GM19025 (cell line): ENCODE data around the gene C6orf136.
"Not testable (repeated sequence)": the region's sequence is repeated elsewhere in the genome, so short reads cannot be mapped to it uniquely, and the experiment has no call there.

ENCODE experiments used
- ATAC-seq: cut with Tn5 transposase; IDR thresholded peaks from one replicate; pipeline ENCODE4 v1.9.1; 2021; ENCODE audit warnings: mild to moderate bottlenecking, low read depth, moderate library complexity; ENCODE audit not compliant: unreplicated experiment

Gene C6orf136, protein sequence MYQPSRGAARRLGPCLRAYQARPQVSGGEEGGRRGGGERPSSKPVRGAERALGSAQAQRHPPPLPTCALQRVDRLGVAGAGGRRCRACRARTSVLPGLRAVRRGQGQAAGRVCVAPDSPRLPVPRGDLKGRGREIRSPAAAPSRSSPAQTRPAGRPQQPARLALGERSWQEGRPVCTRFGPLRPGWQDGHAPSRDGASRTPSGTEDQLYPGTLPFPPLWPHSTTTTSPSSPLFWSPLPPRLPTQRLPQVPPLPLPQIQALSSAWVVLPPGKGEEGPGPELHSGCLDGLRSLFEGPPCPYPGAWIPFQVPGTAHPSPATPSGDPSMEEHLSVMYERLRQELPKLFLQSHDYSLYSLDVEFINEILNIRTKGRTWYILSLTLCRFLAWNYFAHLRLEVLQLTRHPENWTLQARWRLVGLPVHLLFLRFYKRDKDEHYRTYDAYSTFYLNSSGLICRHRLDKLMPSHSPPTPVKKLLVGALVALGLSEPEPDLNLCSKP

DNA sequence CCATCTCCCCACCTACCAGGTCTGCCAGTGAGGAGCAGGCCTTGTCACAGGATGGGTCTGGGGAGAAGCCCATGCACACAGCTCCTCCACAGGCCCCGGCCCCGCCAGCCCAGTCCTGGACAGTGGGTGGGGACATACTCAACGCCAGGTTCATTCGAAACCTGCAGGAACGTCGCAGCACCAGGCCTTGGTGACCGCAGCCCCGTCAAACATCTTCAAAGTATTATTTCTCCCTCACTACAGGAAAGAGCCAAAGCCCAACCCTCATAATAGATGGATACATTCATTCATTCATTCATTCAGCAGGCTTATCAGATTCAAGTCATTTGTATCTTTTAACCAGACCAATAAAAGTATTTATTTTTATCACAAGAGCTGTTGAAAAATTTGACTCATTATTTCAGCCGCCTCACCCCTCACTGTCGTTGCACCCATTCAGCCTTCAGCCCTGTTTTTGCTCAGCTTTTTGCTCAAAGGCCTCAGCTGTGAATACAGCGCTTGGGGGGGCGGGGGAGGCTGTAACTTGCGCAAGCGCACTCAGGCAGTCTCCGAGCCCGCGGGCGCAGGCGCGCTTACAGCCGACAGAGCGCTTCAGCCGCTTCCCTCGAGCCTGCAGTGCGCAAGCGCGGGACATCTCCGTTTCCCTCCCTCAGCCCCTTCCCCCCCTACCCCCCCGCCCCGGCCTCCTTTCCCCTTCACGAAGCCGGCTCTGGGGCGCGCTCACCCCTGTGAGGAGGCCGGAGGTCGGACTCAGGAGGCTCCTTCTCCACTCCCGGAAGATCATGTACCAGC is at the start of gene C6orf136:
TSS of gene C6orf136 (plus strand) at position 684 of the 792 bp plus-strand sequence. CDS start at position 783, 99 bp downstream.
- peak; percentile 53 for ATAC-seq

DNA sequence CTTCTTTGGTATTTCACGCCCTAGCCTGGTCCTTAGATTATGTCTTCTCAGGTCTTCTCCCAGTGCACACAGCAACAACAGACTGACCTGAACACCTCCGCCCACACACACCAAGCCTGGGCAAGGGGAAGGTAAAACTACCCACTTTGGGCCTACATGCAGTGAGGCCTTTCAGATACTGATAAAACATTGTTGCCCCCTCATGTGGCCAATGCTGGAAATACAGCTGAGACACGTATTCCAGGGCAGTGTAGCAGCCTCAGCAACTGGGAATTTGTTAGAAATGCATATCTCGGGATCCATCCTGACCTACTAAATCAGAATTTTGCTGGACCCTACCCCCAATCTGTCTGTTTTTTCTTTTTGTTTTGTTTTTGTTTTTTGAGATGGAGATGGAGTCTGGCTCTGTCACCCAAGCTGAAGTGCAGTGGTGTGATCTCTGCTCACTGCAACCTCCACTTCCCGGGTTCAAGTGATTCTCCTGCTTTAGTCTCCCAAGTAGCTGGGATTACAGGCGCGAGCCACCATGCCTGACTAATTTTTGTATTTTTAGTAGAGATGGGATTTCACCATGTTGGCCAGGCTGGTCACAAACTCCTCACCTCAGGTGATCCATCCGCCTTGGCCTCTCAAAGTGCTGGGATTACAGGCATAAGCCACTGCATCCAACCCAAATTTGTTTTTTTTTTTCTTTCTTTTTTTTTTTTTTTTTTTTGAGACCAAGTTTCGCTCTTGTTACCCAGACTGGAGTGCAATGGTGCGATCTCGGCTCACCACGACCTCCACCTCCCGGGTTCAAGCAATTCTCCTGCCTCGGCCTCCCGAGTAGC is 49.4 kb upstream of the C6orf136 start:
- ATAC-seq, result not testable (repeated sequence)

DNA sequence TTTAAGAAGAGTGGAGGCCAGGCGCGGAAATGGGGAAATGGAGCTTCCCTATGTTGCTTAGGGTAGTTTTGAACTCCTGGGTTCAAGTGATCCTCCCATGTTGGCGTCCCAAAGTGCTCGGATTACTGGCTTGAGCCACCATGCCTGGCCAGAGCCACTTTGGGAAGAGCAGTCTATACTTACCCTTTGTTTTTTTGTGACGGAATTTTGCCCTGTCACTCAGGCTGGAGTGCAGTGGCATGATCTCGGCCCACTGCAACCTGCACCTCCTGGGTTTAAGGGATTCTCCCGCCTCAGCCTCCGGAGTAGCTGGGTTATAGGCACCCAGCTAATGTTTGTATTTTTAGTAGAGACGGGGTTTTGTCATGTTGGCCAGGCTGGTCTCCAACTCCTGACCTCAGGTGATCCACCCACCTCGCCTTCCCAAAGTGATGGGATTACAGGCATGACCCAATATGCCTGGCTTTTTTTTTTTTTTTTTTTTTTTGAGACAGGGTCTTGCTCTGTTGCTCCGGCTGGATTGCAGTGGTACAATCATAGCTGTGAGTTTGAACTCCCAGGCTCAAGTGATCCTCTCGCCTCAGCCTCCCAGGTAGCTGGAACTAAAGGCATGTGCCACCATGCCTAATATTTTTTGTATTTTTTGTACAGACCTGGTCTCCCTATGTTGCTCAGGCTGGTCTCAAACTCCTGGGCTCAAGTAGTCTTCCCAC is 47.9 kb upstream of the C6orf136 start:
- ATAC-seq, result no peak

DNA sequence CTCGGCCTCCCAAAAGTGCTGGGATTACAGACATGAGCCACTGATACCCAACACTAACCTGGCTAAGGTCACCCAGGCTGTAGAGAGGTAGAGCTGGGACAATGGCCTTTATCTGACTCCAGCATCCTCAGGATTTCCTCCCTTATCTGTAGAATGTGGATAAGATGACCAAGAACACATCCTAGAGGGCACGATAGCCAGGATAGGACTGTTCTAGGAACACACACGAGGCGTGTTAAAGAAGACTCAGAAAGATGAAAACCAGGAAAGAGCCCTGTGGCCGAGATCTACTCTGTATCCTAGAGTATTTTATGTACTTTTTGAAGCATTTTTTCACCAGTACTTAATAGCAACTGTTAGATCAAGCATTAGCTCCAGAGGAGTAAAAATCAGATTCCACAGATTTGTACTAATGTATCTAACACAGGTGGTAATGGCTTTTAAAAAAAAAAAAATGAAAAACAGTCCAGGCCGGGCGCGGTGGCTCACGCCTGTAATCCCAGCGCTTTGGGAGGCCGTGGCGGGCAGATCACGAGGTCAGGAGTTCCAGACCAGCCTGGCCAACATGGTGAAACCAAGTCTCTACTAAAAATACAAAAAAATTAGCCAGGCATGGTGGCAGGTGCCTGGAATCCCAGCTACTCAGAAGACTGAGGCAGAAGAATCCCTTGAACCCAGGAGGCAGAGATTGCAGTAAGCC is 47.2 kb upstream of the C6orf136 start:
- ATAC-seq, result no peak

DNA sequence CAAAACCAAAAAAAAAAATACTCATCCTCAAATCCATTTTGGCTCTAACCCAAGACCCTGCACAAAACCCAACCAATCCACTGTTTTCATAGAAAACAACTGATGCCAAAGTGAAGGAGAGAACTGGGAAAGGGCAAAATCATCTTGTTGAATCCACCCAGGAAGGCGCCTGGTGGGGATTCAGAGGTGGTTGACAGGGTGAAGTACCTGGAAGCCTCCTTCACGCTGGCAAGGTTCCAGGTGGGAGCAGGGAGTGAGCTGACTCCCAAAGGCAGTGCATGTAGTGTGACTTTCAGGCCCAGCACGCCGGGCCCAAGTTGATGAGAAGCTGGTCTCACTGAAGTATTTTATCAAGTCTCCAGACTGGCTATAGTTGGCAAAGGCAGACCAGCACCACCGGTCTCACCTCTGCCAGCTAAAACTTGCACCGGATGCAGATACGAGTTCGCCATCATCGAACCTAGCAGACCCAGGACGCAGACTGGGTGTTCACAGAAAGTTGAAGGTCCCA is 46.4 kb upstream of the C6orf136 start:
- no peak for ATAC-seq

DNA sequence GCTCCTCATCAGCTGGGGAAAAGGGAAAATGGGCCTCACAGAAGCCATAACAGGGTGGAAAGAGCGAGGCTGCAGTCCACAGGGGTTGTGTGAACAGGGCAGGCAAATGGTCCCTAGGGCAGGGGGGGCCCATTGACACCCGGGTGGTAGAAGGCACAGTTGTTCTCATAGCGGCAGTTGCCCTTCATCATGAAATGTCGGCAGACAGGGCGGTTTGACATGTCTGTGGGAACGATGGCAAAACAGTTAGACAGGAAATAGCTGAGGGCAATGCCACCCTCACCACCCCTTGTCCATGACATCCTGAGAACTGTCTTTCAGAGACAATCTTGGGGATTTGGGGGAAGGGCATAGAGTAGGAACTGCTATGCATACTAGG is 45.5 kb upstream of the C6orf136 start:
- ATAC-seq, result no peak

DNA sequence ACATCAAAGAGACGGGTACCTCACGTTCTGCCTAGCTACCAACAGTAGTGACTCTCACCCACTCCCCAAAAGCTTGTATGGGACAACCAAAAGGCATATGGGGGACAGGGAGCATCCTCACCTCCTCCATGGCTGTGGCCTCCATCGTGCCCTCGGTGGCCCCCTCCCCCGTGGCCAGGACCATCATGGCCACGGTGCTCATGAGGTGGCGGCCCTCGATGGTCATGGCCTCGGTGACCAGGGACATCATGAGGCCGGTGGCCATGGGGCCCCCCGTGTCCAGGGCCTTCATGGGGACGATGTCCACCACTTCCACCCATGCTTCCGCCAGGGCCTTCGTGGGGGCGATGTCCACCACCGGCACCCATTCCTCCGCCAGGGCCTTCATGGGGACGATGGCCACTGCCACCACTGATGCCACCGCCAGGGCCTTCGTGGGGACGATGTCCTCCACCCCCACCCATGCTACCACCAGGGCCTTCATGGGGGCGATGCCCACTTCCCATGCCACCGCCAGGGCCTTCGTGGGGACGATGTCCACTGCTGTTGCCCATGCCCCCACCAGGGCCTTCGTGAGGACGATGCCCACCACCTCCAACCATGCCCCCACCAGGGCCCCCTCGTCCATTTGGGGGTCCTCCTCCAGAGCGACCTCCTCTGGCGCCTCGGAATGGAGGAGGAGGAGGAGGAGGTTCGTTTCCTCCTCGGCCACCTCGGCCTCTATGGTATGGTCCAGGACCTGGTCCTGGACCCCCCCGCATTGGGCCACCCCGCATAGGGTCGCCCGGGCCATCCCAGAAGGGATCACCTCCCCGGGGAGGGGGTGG is 44.9 kb upstream of the C6orf136 start:
- no peak for ATAC-seq

DNA sequence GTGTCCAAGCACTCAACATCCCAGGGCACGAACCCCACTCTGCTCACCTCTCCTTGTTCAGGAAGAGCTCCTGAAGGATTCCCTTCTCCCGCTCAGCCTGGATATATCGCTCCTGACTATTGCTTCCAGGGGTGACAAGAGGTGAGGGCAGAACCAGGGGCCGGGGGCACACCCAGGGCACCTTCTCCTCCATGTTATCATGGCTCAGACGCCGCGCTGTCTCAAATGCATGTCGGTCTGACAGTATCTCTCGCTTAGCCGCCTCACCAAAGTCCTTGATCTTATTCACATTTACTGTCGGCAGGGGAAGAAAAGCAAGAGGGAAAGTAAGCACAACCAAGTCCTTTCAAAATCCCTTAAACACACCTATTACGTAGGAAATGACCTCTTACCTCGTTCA is 43.0 kb upstream of the C6orf136 start:
- ATAC-seq, result no peak

DNA sequence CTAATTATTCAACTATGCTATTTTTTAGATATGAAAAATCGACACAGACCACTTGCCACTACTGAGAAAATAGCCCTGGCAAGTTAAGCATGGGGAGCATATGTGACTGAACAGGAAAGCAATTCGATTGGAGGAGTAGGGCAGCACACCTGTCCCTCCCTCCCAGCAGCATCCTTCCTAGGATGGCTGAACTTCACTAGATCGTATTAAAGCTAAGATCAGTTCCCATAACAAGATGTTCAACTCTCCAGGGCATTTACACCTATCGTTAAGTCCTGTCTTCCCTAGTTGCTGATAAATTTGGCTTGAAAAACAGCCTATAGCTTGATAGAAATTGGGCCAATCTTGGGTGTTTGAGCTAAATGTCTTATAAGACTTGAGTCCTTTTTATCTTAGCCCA is 36.9 kb upstream of the C6orf136 start:
- ATAC-seq, result no peak

DNA sequence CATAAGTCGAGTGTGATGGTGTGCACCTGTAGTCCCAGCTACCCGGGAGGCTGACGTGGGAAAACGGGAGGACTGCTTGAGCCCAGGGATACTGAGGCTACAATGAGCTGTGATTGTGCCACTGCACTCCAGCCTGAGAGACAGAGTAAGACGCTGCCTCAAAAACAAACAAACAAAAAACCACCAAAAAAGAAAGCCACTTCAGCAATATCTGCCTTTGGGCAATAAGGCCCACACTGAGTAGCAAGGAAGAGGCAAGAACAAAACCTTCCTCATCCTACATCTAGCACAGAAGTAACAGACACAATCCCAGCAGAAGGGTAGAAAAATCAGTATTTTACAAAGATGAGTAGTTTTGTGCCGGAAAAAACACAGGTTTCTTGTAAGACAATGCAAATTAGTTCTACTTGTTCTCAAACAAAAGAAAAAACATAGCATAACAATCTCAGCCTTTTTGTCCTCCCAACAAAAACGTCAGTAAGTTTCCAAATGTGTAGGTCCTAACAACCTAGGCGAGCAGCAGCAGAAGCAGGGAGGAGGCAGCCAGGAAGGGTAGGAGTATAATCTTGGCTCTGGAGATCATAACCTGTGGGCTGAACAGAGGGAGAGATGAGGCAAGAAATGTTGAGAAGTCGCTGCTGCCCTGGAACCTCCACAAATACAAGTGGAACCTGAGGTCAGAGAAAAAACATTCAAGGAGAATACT is 35.6 kb upstream of the C6orf136 start:
- no peak for ATAC-seq

DNA sequence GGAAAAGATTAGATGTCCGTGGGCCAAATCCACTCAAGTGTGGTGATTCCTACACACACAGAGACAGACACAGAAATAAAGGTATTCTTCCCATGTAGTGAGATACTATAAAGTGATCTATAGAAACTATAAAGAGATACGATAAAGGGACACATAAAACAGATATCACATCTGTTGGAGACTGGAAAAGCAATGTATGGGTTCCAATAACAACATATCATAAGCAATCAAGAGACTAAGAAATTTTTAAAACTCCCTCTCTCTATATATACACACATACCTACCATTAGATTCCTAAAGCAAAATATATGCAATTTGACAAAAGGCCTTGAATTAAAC is 35.1 kb upstream of the C6orf136 start:
- ATAC-seq, result no peak

DNA sequence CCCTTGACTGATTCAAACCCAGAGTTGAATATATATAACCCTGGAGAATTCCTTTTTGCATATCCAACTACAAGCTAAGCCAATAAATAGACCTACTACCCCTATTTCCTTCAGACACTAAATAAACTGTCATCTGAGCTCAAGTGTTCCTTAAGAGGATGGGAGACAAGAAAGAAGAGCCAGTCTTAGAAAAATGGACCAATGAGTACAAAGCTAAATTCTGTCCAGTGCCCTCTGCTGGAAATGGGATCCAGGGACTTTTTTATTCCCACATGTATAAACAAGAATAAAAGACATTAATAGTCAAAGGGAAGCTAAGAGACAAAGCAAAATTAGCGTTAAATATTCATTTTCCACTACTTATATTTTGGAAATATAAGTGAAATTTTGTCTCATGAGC is 34.7 kb upstream of the C6orf136 start:
- no peak for ATAC-seq

DNA sequence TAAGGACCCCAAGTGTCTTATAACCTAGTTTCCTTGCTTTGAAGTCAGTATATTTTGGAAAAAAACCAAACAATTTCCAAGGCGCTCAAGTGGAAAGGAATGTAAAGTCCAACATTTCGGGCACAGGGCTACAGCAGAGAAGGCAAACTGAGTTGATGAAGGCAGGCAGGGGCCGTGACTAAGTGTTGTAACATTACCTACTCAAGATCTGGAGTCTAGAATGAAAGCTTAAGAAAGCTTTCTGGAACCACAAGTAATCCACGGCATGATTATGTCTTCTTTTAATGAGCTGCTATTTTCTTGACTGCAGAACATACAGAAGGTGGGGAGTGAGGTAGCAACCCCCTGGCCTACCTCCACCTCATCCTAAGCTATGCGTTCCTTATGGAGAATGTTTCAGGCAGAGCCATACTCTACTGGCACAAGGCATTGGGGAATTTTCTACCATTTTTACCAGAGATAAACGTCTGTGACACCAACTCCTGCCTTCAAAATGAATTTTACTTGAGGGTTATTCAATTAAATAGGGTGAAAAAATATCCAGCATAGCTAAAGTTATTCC is 34.2 kb upstream of the C6orf136 start:
- ATAC-seq, result no peak

DNA sequence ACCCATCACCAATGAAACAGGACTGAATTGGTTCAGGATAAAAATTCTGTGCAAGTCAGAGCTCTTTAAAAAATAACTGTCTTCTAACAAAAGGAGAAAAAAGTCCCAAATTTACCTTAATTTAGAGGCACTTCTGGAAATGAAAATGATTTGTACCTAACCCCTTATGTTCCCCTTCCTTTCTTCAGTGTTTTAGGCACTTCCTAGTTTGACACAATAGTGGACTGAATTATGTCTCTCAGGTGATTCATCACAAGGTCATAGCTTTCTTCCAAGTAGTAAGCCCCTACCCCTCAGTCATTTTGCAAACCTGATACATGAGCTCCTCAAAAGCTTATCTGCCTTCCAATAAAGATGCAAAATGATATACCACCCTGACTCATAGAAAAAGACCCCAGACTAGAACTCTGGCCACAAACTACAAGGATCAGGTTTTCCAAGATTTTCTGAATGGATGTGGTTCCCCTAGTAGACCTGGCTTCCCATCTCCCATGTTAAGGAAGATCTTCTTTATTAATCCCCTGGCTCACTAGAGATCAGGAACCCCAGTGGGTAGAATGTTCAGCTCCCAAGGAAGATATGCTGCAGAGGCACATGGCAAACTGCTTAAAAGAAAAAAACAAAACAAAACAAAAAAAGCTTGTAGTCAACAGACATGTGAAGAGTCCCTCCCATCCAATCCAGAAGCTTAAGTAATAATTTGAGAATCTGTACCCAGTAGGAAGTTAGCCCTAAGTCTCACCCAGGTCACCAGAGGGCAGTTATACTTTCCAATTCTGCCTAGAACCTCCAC is 33.5 kb upstream of the C6orf136 start:
- no peak for ATAC-seq

DNA sequence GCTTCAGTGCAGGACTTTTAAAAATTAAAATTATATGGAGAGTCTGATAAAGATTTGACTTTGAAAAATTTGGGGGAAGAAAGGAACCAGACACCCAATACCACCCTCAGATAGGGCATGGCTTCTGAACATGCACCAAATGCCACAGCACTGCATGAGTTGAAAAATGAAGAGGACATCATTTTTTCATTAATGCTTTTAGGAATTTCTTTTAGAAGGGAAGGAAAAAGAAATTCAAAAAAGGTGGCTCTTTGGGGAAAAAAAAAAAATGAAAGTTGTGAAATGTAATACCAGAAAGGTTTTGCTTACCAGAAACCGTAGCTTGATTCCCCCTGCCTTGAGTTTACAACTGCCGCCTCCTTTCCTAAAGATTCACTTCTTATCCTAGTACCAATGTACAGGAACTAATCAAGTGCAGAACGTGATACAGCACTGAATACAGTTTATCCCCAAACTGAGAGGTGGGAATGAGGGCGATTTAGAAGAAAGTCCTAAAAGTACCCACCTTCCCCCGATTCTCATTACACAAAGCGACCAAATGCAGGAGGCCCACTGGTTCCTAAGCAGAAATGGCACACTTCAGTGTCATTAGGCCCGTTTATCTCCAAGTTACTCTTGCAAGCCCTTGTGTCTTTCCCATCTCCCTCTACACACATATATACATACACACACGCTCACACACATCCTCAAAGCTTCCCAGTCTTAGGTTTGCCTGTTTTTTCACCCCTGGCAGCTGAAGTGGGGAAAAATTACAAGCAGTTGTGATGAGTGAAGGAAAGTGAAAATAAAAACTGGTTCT is 32.7 kb upstream of the C6orf136 start:
- ATAC-seq, result no peak

DNA sequence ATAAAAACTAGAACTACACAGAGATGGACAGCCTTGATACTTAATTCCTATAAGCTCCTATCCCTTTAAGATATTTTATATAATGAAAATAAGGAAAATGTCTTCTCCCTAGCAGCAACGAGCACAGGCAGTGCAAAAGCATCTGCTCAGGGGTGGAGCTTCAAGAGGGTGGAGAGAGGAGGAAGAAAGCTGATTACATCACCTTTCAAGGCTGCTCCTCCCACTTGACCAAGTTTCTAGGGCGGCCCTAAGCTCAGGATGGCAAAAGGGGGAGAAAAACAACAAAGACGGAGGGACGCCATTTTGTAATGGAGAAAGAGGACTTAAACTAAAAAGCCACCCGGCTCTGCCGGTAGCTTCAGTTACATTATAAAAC is 32.1 kb upstream of the C6orf136 start:
- ATAC-seq, result peak; percentile 25
